Psoas muscle (tissue), 8 donors: ENCODE data around the gene TNFRSF19. TPM values are rescaled to one million over a fixed set of nuclear protein-coding genes. Genes with fewer than 3 reads are reported as not detected.

Experiments
- ATAC-seq, 4 donors: fragments of 200-7000 bp; cut with Tn5 transposase; one replicate each; pipeline ENCODE4 v1.9.1; 2020; ENCODE audit warnings: moderate library complexity in 3 of 4, mild to moderate bottlenecking in 2 of 4
- DNase-seq, 2 donors: peaks; one replicate each; pipeline ENCODE4 v3.0.0-alpha.2; 2020
- H3K27ac ChIP-seq: fragments of 200-600 bp; one replicate; pipeline ENCODE4 v1.8.0; 2022
- H3K27me3 ChIP-seq, 3 donors: fragments of 200-600 bp in 1 of 3; one replicate each; pipeline versions ENCODE4 v1.6.1 to v1.8.0; 2013 to 2022; ENCODE audit warnings: low read length in 2 of 3, mild to moderate bottlenecking in 2 of 3, moderate library complexity in 1 of 3; ENCODE audit not compliant: insufficient read depth in 3 of 3
- H3K36me3 ChIP-seq, 2 donors: fragments of 200-600 bp in 1 of 2; one replicate each; pipeline versions ENCODE4 v1.6.1 to v1.8.0; 2013 to 2022; ENCODE audit warnings: low read depth in 1 of 2, mild to moderate bottlenecking in 1 of 2, moderate library complexity in 1 of 2; ENCODE audit not compliant: insufficient read depth in 1 of 2
- H3K4me1 ChIP-seq: fragments of 200-600 bp; one replicate; pipeline ENCODE4 v1.8.0; 2022
- H3K4me3 ChIP-seq: fragments of 200-600 bp; one replicate; pipeline ENCODE4 v1.8.0; 2022; ENCODE audit warnings: mild to moderate bottlenecking
- H3K9me3 ChIP-seq: fragments of 200-600 bp; one replicate; pipeline ENCODE4 v1.8.0; 2022
- CTCF ChIP-seq: fragments of 200-600 bp; IDR thresholded peaks from one replicate; pipeline ENCODE4 v1.8.0; 2022; ENCODE audit warnings: antibody characterized with exemption
- WGBS, 3 donors: extraction: QIAGEN DNeasy Blood & Tissue Kit; methylation state at CpG; one replicate each; pipeline versions ENCODE4 v1.1.6 to v1.1.7; 2013; 5-methylcytosine and 5-hydroxymethylcytosine counted together
- intact Hi-C, 2 donors: fragments of 100-400 bp; cut with DNase I; formaldehyde crosslinking; loops; one replicate each; pipeline versions ENCODE4 v1.11.0 to v1.14.2; 2022
- polyA plus RNA-seq, 3 donors: library from polyadenylated mRNA; stranded (reverse); fragments of 200-250 nt; gene quantifications; one replicate each; pipeline ENCODE4 v1.2.3, GENCODE V29; 2013
- total RNA-seq, 4 donors: library from RNA; stranded (reverse); fragmentation: NEBNext Ultra II Directional in 2 of 4; extraction: Animal tissue kit (Norgen Biotek cat#: 25700) in 2 of 4; gene quantifications; one replicate each; pipeline versions ENCODE4 v1.2.1 to v1.2.4, GENCODE V29; 2021 to 2023
- donor health status: healthy with polysubstance abuse.
- donor health status: DM: no; HTN: no; CAD: no; lungs with moderate emphysema.
- donor health status: Bipolar disorder and iron deficiency.
- donor health status: healthy.
- donor health status: DM: yes; HTN: yes; CAD: no.
- donor health status: DM: no; HTN: no; CAD: no.
- donor health status: DM: no; HTN: no; CAD: no.
- donor health status: DM: yes; HTN: yes; CAD: no.

TNFRSF19 gene
- total and polyA plus RNA-seq, 7 donors, result 0.35 to 2.0 (median 0.55) TPM

DNA sequence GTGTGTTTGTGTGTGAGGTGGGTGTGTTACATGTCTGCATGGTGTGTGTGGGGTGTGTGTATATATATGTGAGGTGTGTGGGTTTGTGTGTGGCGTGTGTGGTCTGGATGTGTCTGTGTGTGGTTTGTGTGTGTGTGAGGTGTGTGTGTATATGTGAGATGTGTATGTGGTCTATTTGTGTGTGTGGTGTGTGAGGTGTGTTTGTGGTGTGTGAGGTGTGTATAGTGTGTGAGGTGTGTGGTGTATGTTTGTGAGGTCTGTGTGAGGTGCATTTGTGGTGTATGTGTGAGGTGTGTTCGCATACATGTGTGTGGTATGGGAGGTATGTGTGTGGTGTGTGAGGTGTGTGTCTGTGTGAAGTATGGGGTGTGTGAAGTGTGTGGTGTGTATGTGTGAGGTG, 12.5 kb upstream of the TNFRSF19 start:
- H3K36me3 ChIP-seq, result no peaks in the 10 kb centered on the region
- 98 to 100% (median 100%) methylated on average over 2 of the region's 2 CpGs for WGBS, 3 donors
- H3K27ac ChIP-seq, result no peak overlapping the region
- DNase-seq (no peak), ATAC-seq (no peak)
- H3K4me1 ChIP-seq, result peaks cover 7% of the 10 kb centered on the region
- intact Hi-C loops, result loop anchor here (5.0 kb wide), 2 partner anchors 40 to 180 kb away; no protein-coding TSS in a partner anchor
- TF ChIP-seq CTCF, result no peak
- H3K9me3 ChIP-seq, result no peaks in the 10 kb centered on the region
- H3K27me3 ChIP-seq, result no peaks in the 10 kb centered on the region
- H3K4me3 ChIP-seq, result no peak overlapping the region

DNA sequence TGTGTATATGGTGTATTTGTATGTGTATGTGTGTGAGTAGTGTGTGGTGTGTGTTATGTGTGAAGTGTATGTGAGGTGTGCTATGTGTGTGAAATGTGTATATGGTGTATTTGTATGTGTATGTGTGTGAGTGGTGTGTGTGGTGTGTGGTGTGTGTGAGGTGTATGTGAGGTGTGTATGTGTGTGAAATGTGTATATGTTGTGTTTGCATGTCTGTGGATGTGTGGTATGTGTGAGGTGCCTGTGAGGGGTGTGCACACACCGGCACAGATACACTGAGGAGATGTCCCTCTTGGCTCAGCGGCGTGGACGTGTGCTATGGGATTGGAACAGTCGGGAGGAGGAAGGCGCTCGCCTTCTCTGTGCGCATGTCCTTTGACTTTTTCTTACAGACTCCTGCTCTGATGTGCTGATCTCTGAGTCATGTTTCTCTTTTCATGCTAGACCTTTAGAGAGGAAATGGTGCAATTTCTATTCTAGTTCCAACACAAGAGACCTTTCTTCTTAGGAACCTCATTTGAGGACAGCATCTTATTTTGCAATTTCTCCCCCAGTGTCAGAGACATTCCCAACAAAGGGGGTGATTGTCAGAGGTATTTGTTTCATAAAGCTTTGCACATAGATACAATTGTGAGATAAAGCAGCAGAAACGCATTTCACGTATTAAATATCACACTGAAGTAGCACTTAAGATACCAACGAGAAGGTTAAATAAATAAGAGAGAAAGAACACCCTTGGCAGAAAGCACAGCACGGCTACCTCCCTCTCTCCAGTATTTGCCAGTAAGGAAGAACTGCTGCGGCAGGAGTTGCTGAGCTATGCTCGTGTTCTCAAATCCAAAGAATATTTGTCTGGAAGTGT, 11.3 kb upstream of the TNFRSF19 start:
- TF ChIP-seq CTCF, result no peak
- intact Hi-C loops, result loop anchor here (5.0 kb wide), 2 partner anchors 42 to 182 kb away; no protein-coding TSS in a partner anchor
- H3K27ac ChIP-seq, result peak overlapping the region; percentile 89
- peak overlapping the region; percentile 47 for H3K4me3 ChIP-seq
- peaks cover 7% of the 10 kb centered on the region for H3K4me1 ChIP-seq
- no peaks in the 10 kb centered on the region for H3K27me3 ChIP-seq
- DNase-seq (peak; percentile 69 to 82), ATAC-seq (peak; percentile 94 to 97 (median 96))
- H3K9me3 ChIP-seq, result no peaks in the 10 kb centered on the region
- no peaks in the 10 kb centered on the region for H3K36me3 ChIP-seq
- WGBS, 3 donors, result 13 to 34% (median 15%) methylated on average over 14 of the region's 14 CpGs

GRCh38 chr13:23560571-23561089, 9.6 kb upstream of the TNFRSF19 start:
- DNase-seq (no peak), ATAC-seq (no peak)
- WGBS, 3 donors, result 95 to 96% (median 95%) methylated on average over 7 of the region's 7 CpGs
- Histone ChIP-seq H3K4me1 (peaks cover 7% of the 10 kb centered on the region), H3K4me3 (no peak overlapping the region), H3K27ac (no peak overlapping the region), H3K27me3 (no peaks in the 10 kb centered on the region), H3K9me3 (no peaks in the 10 kb centered on the region), H3K36me3 (no peaks in the 10 kb centered on the region)
- no peak for TF ChIP-seq CTCF
- intact Hi-C loops, result no loop called here

DNA sequence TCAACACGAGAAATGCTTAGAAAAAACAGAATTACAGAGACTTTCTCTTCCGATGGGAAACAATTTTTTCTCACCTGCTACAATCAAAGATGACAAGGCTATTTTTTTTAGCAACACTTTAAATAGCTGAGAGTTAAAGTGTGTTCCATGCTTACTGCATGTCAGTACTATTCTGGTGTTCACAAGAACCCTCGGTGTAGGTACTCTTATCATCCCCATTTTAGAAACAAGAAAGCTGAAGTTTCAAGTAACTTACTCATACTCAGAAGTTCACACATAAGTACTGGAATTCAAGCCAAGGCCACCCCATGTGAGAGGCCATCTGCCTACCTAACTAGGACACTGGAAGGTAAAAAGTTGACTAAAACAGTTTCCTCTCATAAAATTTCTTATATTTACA, 9.0 kb upstream of the TNFRSF19 start:
- intact Hi-C loops, result no loop called here
- no peak for ATAC-seq
- 51 to 67% (median 59%) methylated on average over 3 of the region's 3 CpGs for WGBS, 3 donors

More for the DNA sequence above, 9.0 kb upstream of the TNFRSF19 start:
- no peaks in the 10 kb centered on the region for H3K9me3 ChIP-seq
- H3K4me1 ChIP-seq, result peaks cover 7% of the 10 kb centered on the region
- no peak overlapping the region for H3K4me3 ChIP-seq
- peak overlapping the region; percentile 0 for H3K27ac ChIP-seq
- no peaks in the 10 kb centered on the region for H3K36me3 ChIP-seq
- no peak for DNase-seq
- TF ChIP-seq CTCF, result no peak
- H3K27me3 ChIP-seq, result no peaks in the 10 kb centered on the region
